Sigmoid colon (tissue), 7 donors: ENCODE results near the gene RANBP17. TPM values are rescaled to one million over a fixed set of nuclear protein-coding genes. Genes with fewer than 3 reads are reported as not detected.
A peak's percentile ranks its signal among the peaks of the same experiment; 100 is the strongest.

Experiments
- DNase-seq: peaks from one replicate; pipeline ENCODE4 v3.0.0-alpha.2; 2019
- H3K27ac ChIP-seq, 4 donors: fragments of 200-600 bp; sonication (generic); one replicate each; pipeline ENCODE4 v1.5.1; 2016 to 2019; ENCODE audit warnings: mild to moderate bottlenecking in 1 of 4
- H3K27me3 ChIP-seq, 3 donors: fragments of 200-600 bp; sonication (generic); one replicate each; pipeline ENCODE4 v1.5.1; 2019; ENCODE audit warnings: mild to moderate bottlenecking in 1 of 3
- H3K36me3 ChIP-seq, 4 donors: fragments of 200-600 bp; sonication (generic); one replicate each; pipeline ENCODE4 v1.5.1; 2016 to 2019
- H3K4me1 ChIP-seq, 4 donors: fragments of 200-600 bp; sonication (generic); one replicate each; pipeline ENCODE4 v1.5.1; 2017 to 2019
- H3K4me3 ChIP-seq, 4 donors: fragments of 200-600 bp; sonication (generic); one replicate each; pipeline ENCODE4 v1.5.1; 2017 to 2019; ENCODE audit warnings: mild to moderate bottlenecking in 2 of 4, moderate library complexity in 1 of 4
- H3K9me3 ChIP-seq, 4 donors: fragments of 200-600 bp in 3 of 4; sonication (generic) in 3 of 4; one replicate each; pipeline versions ENCODE4 v1.5.1 to v1.6.1; 2013 to 2019
- EP300 ChIP-seq, 4 donors: sonication (generic); formaldehyde crosslinking; IDR thresholded peaks; one replicate each; pipeline ENCODE4 v1.6.1; 2017; ENCODE audit warnings: antibody characterized with exemption in 4 of 4
- POLR2A ChIP-seq, 2 donors: fragments of 450-650 bp; IDR thresholded peaks; one replicate each; pipeline ENCODE4 v1.6.1; 2016; ENCODE audit warnings: antibody characterized with exemption in 2 of 2, mild to moderate bottlenecking in 2 of 2, moderate library complexity in 2 of 2
- POLR2AphosphoS5 ChIP-seq, 4 donors: sonication (generic); formaldehyde crosslinking; IDR thresholded peaks; one replicate each; pipeline ENCODE4 v1.6.1; 2017; ENCODE audit warnings: antibody characterized with exemption in 4 of 4
- WGBS, 2 donors: extraction: QIAGEN DNeasy Blood & Tissue Kit; methylation state at CpG; one replicate each; pipeline ENCODE4 v1.1.7; 2013; 5-methylcytosine and 5-hydroxymethylcytosine counted together
- intact Hi-C: fragments of 100-400 bp; cut with DNase I; formaldehyde crosslinking; loops from one replicate; pipeline ENCODE4 v1.15.1; 2023
- polyA plus RNA-seq, 3 donors: library from polyadenylated mRNA; stranded (reverse); fragments of 200-250 nt; gene quantifications; one replicate each; pipeline ENCODE4 v1.2.3, GENCODE V29; 2013
- total RNA-seq, 4 donors: library from RNA; depleted of rRNA; stranded (reverse); fragments of >200 nt; gene quantifications; one replicate each; pipeline ENCODE4 v1.1.0, GENCODE V29; 2016
- TF ChIP-seq, protein P1 (sequence below), 4 experiments: fragments of 450-650 bp in 3 of 4; fragments of 200-600 bp in 1 of 4; IDR thresholded peaks; one replicate each; pipeline ENCODE4 v1.5.1; 2016 to 2019; ENCODE audit warnings: antibody characterized with exemption in 4 of 4, mild to moderate bottlenecking in 3 of 4, moderate library complexity in 2 of 4
- donor health status: healthy with polysubstance abuse.
- donor health status: Bipolar disorder and iron deficiency.
- donor health status: healthy.

RANBP17 gene
- total and polyA plus RNA-seq, 7 donors, result 0.23 to 25.8 (median 11.4) TPM

- Histone ChIP-seq H3K4me3 (no peak overlapping the region), H3K27me3 (no peaks in the 10 kb centered on the region), H3K36me3 (no peaks in the 10 kb centered on the region), H3K9me3 (no peaks in the 10 kb centered on the region), H3K4me1 (no peaks in the 10 kb centered on the region), H3K27ac (no peak overlapping the region)
- TF ChIP-seq POLR2AphosphoS5 (IDR thresholded peaks at IDR 0.05), result no peak
- TF ChIP-seq, protein P1, sequence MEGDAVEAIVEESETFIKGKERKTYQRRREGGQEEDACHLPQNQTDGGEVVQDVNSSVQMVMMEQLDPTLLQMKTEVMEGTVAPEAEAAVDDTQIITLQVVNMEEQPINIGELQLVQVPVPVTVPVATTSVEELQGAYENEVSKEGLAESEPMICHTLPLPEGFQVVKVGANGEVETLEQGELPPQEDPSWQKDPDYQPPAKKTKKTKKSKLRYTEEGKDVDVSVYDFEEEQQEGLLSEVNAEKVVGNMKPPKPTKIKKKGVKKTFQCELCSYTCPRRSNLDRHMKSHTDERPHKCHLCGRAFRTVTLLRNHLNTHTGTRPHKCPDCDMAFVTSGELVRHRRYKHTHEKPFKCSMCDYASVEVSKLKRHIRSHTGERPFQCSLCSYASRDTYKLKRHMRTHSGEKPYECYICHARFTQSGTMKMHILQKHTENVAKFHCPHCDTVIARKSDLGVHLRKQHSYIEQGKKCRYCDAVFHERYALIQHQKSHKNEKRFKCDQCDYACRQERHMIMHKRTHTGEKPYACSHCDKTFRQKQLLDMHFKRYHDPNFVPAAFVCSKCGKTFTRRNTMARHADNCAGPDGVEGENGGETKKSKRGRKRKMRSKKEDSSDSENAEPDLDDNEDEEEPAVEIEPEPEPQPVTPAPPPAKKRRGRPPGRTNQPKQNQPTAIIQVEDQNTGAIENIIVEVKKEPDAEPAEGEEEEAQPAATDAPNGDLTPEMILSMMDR (IDR thresholded peaks at IDR 0.05), result no peak
- no peak for TF ChIP-seq EP300 (IDR thresholded peaks at IDR 0.05)
- no peak for TF ChIP-seq POLR2A (IDR thresholded peaks at IDR 0.05)
- WGBS, 2 donors, result 94 to 96% methylated on average over 1 of the region's 1 CpG
- no peak for DNase-seq
- intact Hi-C loops, result no loop called here
Measured at GRCh38 chr5:171192111-171192510, 330.3 kb downstream of the RANBP17 start.

- Histone ChIP-seq H3K4me1 (no peaks in the 10 kb centered on the region), H3K36me3 (no peaks in the 10 kb centered on the region), H3K27me3 (no peaks in the 10 kb centered on the region), H3K4me3 (no peak overlapping the region), H3K27ac (no peak overlapping the region), H3K9me3 (no peaks in the 10 kb centered on the region)
- WGBS, 2 donors, result 84 to 86% methylated on average over 6 of the region's 6 CpGs
- no peak for TF ChIP-seq EP300 (IDR thresholded peaks at IDR 0.05)
- TF ChIP-seq, protein P1 (IDR thresholded peaks at IDR 0.05), result no peak
- no peak for DNase-seq
- intact Hi-C loops, result no loop called here
Measured at GRCh38 chr5:171201310-171201709, 339.5 kb downstream of the RANBP17 start.

- 90 to 93% methylated on average over 8 of the region's 8 CpGs for WGBS, 2 donors
- intact Hi-C loops, result loop anchor here (5.0 kb wide), 1 partner anchor 132 kb away; no protein-coding TSS in a partner anchor
- H3K4me1 ChIP-seq, result peaks cover 0 to 5% (median 0%) of the 10 kb centered on the region in 4 donors
- H3K9me3 ChIP-seq, result no peaks in the 10 kb centered on the region
- H3K4me3 ChIP-seq, result no peak overlapping the region
- no peak for DNase-seq
- H3K36me3 ChIP-seq, result no peaks in the 10 kb centered on the region
- H3K27me3 ChIP-seq, result no peaks in the 10 kb centered on the region
- no peak overlapping the region for H3K27ac ChIP-seq
- TF ChIP-seq POLR2A (IDR thresholded peaks at IDR 0.05) (no peak), POLR2AphosphoS5 (IDR thresholded peaks at IDR 0.05) (no peak), EP300 (IDR thresholded peaks at IDR 0.05) (no peak)
Measured at GRCh38 chr5:171205375-171205774, 343.6 kb downstream of the RANBP17 start.

DNA sequence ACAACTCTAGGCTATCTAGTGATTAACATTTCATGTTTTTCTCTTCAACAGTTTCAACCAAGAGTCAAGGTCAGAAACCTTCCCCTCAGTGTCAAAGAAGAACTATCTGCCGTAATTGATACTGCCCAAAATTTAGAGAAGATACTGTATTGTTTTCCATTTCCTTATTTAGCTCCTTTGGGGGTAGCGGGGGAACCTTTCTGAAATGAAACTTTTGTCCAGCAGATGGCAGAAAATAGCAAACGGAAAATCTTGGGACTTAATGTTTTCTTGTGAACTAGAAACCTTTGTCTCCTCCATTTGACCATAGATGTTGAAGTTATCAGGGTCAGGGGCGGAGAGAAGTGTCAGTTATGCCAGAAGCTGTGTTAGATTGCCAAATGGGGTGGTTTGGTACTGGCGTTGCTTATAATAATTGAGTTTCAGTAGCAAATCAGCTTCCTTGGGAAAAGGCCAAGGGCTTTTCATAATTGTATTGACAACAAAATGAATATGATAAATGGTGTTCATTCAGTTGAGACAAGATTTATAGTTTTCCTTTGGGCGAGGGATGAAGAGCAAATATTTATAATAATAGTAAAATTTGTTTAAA, 345.5 kb downstream of the RANBP17 start:
- no peak for TF ChIP-seq POLR2A (IDR thresholded peaks at IDR 0.05)
- TF ChIP-seq, protein P1 (IDR thresholded peaks at IDR 0.05), result peak in 3 of 4 experiments; percentile 19 to 46 (median 25)
- no peaks in the 10 kb centered on the region for H3K9me3 ChIP-seq
- intact Hi-C loops, result loop anchor here (5.0 kb wide), 1 partner anchor 130 kb away; no protein-coding TSS in a partner anchor
- H3K27ac ChIP-seq, result no peak overlapping the region
- WGBS, 2 donors, result 42 to 53% methylated on average over 6 of the region's 6 CpGs
- no peak overlapping the region for H3K4me3 ChIP-seq
- DNase-seq, result no peak
- no peaks in the 10 kb centered on the region for H3K27me3 ChIP-seq
- peaks cover 0 to 5% (median 0%) of the 10 kb centered on the region in 4 donors for H3K4me1 ChIP-seq
- H3K36me3 ChIP-seq, result no peaks in the 10 kb centered on the region

DNA sequence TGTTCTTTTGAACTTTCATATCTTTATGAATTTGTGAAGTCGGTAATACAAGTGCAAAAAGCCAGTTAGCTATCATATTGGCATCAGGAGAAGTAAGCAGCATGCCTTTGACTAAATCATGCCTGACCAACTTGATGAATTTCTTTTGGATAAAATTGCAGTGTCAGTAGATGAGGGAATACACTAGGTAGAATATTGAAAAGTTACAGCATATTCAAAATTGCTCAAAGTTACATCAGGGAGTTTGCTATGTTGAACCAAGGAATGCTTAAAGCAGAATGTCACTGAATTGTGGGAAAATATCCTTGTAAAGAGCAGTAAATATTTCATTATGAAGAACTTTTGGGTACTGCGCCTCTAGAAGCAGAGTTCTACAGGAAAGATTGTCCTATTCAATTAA, 360.1 kb downstream of the RANBP17 start:
- TF ChIP-seq, protein P1 (IDR thresholded peaks at IDR 0.05), result no peak
- TF ChIP-seq POLR2A (IDR thresholded peaks at IDR 0.05), result no peak
- TF ChIP-seq EP300 (IDR thresholded peaks at IDR 0.05), result no peak
- TF ChIP-seq POLR2AphosphoS5 (IDR thresholded peaks at IDR 0.05), result no peak
- Histone ChIP-seq H3K4me1 (no peaks in the 10 kb centered on the region), H3K27ac (no peak overlapping the region), H3K27me3 (no peaks in the 10 kb centered on the region), H3K9me3 (no peaks in the 10 kb centered on the region), H3K4me3 (no peak overlapping the region), H3K36me3 (no peaks in the 10 kb centered on the region)
- WGBS, 2 donors, result 90 to 92% methylated on average over 2 of the region's 2 CpGs
- DNase-seq, result no peak
- intact Hi-C loops, result no loop called here
